ENCODE measurements around the gene CRYBB3.
"Not testable (repeated sequence)": the region's sequence is repeated elsewhere in the genome, so short reads cannot be mapped to it uniquely, and the experiment has no call there.

Gene CRYBB3

GRCh38 chr22:25176175-25176574 lies 23.5 kb upstream of the CRYBB3 start:
- DNase-seq (ENCODE audit: low spot score): no peak

GRCh38 chr22:25176799-25177198 lies 22.9 kb upstream of the CRYBB3 start:
- no peak for DNase-seq (ENCODE audit: low spot score)

GRCh38 chr22:25177226-25177625 lies 22.4 kb upstream of the CRYBB3 start:
- DNase-seq (ENCODE audit: low spot score): no peak

GRCh38 chr22:25177895-25178294 lies 21.8 kb upstream of the CRYBB3 start:
- no peak for DNase-seq (ENCODE audit: low spot score)

- not testable (repeated sequence) for DNase-seq (ENCODE audit: low spot score)
Measured at GRCh38 chr22:25178348-25178747, 21.3 kb upstream of the CRYBB3 start.

- DNase-seq (ENCODE audit: low spot score): not testable (repeated sequence)
Measured at GRCh38 chr22:25178869-25179631, 20.6 kb upstream of the CRYBB3 start.

- no peak for DNase-seq (ENCODE audit: low spot score)
Measured at GRCh38 chr22:25182131-25183110, 17.2 kb upstream of the CRYBB3 start.

GRCh38 chr22:25183949-25184619 lies 15.6 kb upstream of the CRYBB3 start:
- peak; percentile 33 for DNase-seq (ENCODE audit: low spot score)

GRCh38 chr22:25186140-25186539 lies 13.5 kb upstream of the CRYBB3 start:
- no peak for DNase-seq (ENCODE audit: low spot score)

- no peak for DNase-seq (ENCODE audit: low spot score)
Measured at GRCh38 chr22:25187469-25187868, 12.2 kb upstream of the CRYBB3 start.

GRCh38 chr22:25192406-25192805 lies 7.3 kb upstream of the CRYBB3 start:
- DNase-seq (ENCODE audit: low spot score): no peak

GRCh38 chr22:25193130-25193529 lies 6.5 kb upstream of the CRYBB3 start:
- no peak for DNase-seq (ENCODE audit: low spot score)

GRCh38 chr22:25193548-25193947 lies 6.1 kb upstream of the CRYBB3 start:
- peak; percentile 53 for DNase-seq (ENCODE audit: low spot score)

GRCh38 chr22:25196326-25196725 lies 3.3 kb upstream of the CRYBB3 start:
- DNase-seq (ENCODE audit: low spot score): no peak

GRCh38 chr22:25197340-25197739 lies 2.3 kb upstream of the CRYBB3 start:
- DNase-seq (ENCODE audit: low spot score): no peak

GRCh38 chr22:25200967-25201366 lies 1.3 kb downstream of the CRYBB3 start:
- no peak for DNase-seq (ENCODE audit: low spot score)

- no peak for DNase-seq (ENCODE audit: low spot score)
Measured at GRCh38 chr22:25201557-25202273, 2.1 kb downstream of the CRYBB3 start.

GRCh38 chr22:25202290-25202921 lies 2.7 kb downstream of the CRYBB3 start:
- peak; percentile 89 for DNase-seq (ENCODE audit: low spot score)

GRCh38 chr22:25203082-25203481 lies 3.4 kb downstream of the CRYBB3 start:
- no peak for DNase-seq (ENCODE audit: low spot score)

GRCh38 chr22:25204547-25204946 lies 4.9 kb downstream of the CRYBB3 start:
- DNase-seq (ENCODE audit: low spot score): not testable (repeated sequence)

- no peak for DNase-seq (ENCODE audit: low spot score)
Measured at GRCh38 chr22:25205847-25206246, 6.2 kb downstream of the CRYBB3 start.
